ENCODE data around the gene NUF2.
"Not testable (repeated sequence)": the region's sequence is repeated elsewhere in the genome, so short reads cannot be mapped to it uniquely, and the experiment has no call there.

The NUF2 gene

DNA sequence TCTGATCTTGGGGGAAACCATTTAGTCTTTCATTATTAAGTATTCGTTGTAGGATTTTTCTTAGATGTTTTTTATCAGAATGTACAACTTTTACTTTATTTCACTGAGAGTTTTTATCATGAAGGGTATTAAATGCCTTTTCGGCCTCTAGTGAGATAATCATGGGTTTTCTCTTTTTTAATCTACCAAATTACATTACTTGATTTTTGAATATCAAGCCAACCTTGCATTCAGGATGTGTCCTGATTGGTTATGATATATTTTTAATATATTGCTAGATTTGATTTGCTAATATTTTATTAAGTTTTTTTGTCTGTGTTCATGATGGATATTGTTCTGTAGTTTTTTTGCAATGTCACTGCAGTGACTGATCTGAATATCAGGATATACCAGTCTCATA lies 9.4 kb downstream of the NUF2 start:
- DNase-seq (ENCODE audit: low read depth in 3 of 3, low spot score in 1 of 3) = no peak

- no peak for DNase-seq (ENCODE audit: low read depth in 3 of 3, low spot score in 1 of 3)
Measured at GRCh38 chr1:163335216-163335615, 13.5 kb downstream of the NUF2 start.

GRCh38 chr1:163337631-163338030 lies 15.9 kb downstream of the NUF2 start:
- no peak for DNase-seq (ENCODE audit: low read depth in 3 of 3, low spot score in 1 of 3)

- DNase-seq (ENCODE audit: low read depth in 3 of 3, low spot score in 1 of 3) = no peak
Measured at GRCh38 chr1:163346326-163346870, 24.6 kb downstream of the NUF2 start.

- no peak for DNase-seq (ENCODE audit: low read depth in 3 of 3, low spot score in 1 of 3)
Measured at GRCh38 chr1:163347106-163347505, 25.4 kb downstream of the NUF2 start.

DNA sequence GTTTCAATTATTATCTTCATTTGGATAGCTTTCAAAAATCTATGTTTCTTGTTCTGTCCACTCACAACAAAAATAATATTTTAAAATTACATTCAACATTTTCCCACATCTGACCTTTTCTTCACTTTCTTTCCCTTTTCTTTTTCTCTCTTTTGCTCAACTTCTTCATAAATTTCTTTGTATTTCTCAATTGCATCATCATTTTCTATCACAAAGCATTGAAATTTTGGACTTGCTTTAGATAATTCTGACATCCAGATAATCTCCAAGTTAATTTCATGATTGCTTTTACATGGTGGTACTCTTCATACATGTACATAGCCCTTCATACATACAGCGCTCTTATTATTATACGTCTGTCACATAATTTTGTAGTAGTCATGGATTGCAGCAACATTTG lies 30.2 kb downstream of the NUF2 start:
- DNase-seq (ENCODE audit: low read depth in 3 of 3, low spot score in 1 of 3) = no peak

GRCh38 chr1:163357378-163357777 lies 35.6 kb downstream of the NUF2 start:
- DNase-seq (ENCODE audit: low read depth in 3 of 3, low spot score in 1 of 3) = no peak

DNA sequence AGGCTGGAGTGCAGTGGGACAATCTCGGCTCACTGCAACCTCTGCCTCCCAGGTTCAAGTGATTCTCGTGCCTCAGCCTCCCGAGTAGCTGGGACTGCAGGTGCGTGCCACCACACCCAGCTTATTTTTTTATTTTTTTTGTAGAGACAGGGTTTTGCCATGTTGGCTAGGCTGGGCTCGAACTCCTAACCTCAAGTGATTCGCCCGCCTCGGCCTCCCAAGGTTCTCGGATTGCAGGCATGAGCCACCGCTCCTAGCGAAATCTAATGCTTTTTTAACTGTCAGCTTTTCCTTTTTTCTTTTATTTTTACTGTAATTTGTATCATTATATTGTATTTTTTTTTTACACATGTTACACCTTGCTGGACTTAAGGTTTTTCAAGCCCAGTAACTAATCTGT lies 36.4 kb downstream of the NUF2 start:
- not testable (repeated sequence) for DNase-seq (ENCODE audit: low read depth in 3 of 3, low spot score in 1 of 3)

DNA sequence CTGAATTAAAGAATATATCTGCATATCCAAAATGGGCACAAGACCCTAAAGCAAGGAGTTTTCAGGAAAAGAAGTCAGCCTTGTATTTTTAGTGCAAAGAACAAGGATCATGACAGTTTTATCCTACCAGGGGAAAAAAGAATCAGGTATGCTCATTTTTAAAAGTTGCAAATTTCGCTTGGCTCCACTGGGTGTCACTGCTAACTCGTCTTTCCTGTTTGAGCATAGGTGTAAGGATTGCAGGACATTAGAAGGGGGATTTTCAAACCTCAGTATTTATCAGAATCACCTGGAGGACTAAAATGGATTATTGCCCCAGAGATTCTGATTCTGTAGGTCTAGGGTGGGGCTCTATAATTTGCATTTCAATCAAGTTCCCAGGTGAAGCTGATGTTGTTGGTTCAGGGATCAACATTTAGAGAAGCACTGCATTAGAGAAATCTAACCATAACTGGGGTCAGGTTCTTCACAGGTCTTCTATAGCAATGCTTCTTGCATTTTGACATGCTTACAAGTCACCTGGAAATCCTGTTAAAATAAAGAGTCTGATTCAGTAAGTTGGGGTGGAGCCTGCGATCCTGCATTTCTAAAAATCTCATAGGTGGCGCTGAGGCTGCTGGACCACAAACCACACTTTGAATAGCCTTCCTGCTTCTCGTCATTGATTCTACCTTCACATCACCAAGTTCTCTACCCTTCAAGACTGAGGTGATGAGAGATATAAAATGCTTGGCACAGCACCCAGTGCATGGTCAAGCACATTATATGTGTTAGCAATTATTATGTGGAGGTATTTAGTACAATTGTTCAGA lies 39.6 kb downstream of the NUF2 start:
- DNase-seq (ENCODE audit: low read depth in 3 of 3, low spot score in 1 of 3) = no peak

DNA sequence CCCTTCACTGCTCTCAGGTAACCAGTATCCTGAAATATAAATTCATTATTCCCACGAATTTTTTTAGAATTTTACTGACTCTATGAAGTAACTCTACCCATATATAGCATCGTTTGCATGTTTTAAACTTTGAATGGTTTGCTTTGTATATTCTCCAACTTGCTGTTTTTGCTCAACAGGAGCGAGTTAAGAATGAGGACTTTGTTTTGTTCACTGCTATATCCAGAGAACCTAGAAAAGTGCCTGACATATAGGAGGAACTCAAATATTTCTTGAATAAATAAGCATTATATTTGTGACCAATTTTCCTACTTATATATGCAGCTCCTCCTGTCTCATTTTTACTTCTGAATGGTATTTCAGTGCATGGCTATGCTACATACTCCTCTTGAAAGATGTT lies 43.4 kb downstream of the NUF2 start:
- no peak for DNase-seq (ENCODE audit: low read depth in 3 of 3, low spot score in 1 of 3)

GRCh38 chr1:163366555-163366954 lies 44.8 kb downstream of the NUF2 start:
- DNase-seq (ENCODE audit: low read depth in 3 of 3, low spot score in 1 of 3) = no peak

GRCh38 chr1:163367721-163368120 lies 46.0 kb downstream of the NUF2 start:
- no peak for DNase-seq (ENCODE audit: low read depth in 3 of 3, low spot score in 1 of 3)

- no peak for DNase-seq (ENCODE audit: low read depth in 3 of 3, low spot score in 1 of 3)
Measured at GRCh38 chr1:163372576-163372975, 50.8 kb downstream of the NUF2 start.

- no peak for DNase-seq (ENCODE audit: low read depth in 3 of 3, low spot score in 1 of 3)
Measured at GRCh38 chr1:163378554-163378953, 56.8 kb downstream of the NUF2 start.

DNA sequence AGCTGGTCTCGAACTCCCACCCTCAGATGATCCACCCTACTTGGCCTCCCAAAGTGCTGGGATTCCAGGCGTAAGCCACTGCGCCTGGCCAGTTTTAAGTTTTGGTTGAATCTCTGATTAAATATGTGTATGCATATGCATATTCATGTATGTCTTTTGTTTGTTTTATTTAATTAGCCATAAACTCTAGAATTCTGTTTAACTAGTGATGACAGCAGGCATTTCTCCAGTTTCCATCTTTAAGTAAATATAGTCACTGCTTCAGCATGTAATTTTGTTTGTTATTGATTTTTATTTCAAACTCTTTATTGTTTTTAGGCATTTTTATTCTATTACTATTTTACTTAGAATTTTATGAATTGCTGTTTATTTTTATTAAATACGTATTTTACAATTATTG lies 58.0 kb downstream of the NUF2 start:
- no peak for DNase-seq (ENCODE audit: low read depth in 3 of 3, low spot score in 1 of 3)

DNA sequence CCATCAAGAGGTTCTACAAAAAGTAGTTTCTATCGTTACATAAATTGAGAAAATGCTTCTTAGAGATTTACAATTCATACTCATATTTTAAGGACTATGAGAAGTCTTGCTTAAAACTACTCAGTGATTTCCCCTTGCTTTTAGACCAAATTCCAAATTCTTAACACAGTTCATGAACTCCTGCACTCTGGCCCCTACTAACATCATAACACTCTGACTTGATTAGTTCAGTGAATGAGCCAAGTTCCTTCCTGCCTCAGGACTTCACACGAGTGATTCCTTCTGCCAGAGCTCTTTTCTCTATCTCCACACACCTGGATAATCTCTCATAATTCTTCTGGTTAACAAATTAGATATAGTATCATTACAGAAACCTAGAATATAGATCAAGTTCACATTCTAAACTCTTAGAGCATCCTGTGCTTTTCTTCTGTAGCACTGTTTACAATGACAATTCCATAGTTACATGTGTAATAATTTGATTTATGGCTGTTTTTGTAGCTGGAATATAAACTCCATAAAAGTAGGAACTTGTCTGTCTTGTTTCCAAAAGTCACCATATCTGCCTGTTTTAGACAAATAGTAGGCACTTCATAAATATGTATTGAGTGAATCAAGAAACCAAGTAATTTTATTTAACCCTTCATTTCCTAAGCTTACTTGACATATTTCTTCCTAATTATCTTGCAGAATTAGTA lies 59.9 kb downstream of the NUF2 start:
- no peak for DNase-seq (ENCODE audit: low read depth in 3 of 3, low spot score in 1 of 3)

DNA sequence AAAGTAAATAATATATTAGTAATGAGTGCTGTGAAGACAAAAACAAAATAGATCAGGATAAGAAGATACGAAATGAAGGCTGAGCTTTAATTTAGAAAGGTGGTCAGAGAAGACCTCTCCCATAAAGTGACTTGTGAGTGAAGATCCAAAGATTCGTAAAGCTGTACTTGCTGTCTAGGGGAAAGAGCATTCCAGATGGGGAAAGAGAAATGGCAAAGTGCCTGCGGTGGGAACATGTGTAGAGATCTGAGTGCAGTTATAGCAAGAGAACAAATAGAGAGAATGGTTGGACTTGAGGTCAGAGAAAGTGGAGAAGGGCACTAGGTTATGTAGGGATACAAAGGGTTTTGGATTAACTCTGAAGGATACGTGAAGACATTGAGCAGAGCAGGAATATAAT lies 60.6 kb downstream of the NUF2 start:
- DNase-seq (ENCODE audit: low read depth in 3 of 3, low spot score in 1 of 3) = no peak

- no peak for DNase-seq (ENCODE audit: low read depth in 3 of 3, low spot score in 1 of 3)
Measured at GRCh38 chr1:163387146-163387545, 65.4 kb downstream of the NUF2 start.

- DNase-seq (ENCODE audit: low read depth in 3 of 3, low spot score in 1 of 3) = no peak
Measured at GRCh38 chr1:163388970-163389369, 67.2 kb downstream of the NUF2 start.

GRCh38 chr1:163395790-163396189 lies 74.0 kb downstream of the NUF2 start:
- no peak for DNase-seq (ENCODE audit: low read depth in 3 of 3, low spot score in 1 of 3)

DNA sequence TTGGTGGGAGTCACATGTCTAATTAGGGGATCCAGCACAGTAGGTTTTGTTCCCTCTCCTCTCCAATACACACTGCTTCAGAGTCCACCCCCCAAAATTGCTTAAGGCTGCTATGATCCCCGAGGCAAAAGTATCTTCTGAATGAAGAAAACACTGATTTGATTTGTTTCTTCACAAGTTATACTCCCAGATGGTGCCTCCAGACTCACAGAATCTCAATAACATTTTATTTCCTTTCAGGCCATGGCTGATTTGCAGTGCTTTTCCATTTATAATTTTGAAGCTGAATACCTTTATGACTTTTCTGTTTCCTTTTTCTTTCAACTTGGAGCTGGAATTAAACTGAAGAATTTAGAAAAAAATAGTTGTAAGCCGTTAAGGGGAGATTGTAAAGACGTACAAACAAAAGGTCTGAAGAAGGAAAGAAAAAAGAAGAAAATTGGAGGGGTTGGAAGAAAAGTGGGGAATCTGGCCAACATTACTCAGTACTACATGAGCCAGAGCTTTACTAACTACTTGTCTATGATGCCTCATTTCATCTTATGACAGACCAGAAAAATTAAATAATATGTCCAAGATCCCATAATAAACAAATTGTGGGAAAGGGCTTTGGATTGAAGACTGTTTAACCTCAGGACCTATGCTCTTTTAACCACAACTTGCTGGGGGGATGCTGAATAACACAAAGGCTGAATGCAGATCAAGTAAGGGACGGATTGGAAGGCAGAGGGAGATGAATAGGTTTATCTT lies 75.9 kb downstream of the NUF2 start:
- DNase-seq (ENCODE audit: low read depth in 3 of 3, low spot score in 1 of 3) = no peak

- no peak for DNase-seq (ENCODE audit: low read depth in 3 of 3, low spot score in 1 of 3)
Measured at GRCh38 chr1:163399001-163399400, 77.2 kb downstream of the NUF2 start.

Data from stimulated activated CD4-positive, alpha-beta T cell treated with anti-CD3 and anti-CD28 coated beads, TNF-alpha, amount 100 ng/mL, for 1 hour (primary cell).